GM13976 (cell line): Measurements from ENCODE around the gene LAMTOR4.
"Not testable (repeated sequence)": the region's sequence is repeated elsewhere in the genome, so short reads cannot be mapped to it uniquely, and the experiment has no call there.

Experiments
- DNase-seq: peaks from one replicate; pipeline ENCODE4 v3.0.0; 2012; ENCODE audit warnings: low spot score
- CTCF ChIP-seq: IDR thresholded peaks from 2 replicates; pipeline ENCODE4 v1.5.1; 2012; ENCODE audit warnings: borderline replicate concordance, mild to moderate bottlenecking; ENCODE audit not compliant: insufficient read depth; ENCODE audit errors: extremely low read depth, missing control alignments, control extremely low read depth
- in situ Hi-C: fragments of 300-500 bp; cut with MboI; formaldehyde crosslinking; loops from one replicate; pipeline ENCODE4 v1.12.0; 2022; ENCODE audit warnings: low sequenced_read_pairs, mixed read lengths, inconsistent platforms; ENCODE audit not compliant: unreplicated experiment

LAMTOR4 gene

DNA sequence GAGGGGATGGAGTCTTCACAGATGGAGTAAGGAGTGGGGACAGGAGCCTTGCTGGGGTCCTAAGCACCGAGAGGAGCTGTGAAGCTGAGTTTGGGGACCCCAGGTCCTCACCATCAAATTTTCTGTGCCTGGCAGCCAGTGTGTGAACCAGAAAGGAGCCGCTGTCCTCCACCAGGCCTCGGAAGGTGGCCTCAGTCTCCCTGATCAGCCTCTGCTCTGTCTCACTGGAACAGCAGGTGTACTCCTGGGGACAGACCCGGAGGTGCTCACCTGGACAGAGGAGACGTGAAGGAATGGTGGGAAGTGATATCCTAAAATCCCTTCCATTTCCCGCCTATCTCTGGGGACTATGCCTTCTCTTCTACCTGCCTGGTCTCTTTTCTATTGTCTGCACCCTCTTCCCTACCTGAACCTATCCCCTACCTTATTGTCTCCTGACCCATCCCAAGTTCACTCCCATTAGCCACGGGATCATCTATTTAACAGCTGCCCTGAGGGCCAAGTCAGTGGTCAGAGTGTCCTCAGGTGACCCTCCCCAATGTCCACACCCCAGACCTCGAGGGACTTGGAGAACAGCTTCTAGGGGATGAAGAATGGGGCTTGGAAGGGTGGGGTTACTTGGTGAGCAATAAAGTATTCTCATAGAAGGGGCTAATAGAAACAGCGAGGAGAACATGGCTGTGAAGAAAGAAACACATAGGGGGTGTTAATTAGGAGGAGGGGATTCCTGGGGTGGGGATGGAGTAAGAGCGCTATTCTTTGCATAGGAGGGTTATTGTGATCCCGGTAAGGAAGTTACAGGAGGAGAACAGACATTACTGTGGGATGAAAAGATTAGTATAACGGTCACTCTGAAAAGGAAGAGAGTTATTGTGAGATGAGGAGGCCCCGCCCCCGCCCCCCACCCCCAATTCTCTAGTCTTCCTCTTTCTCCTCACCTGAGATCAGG is 27.7 kb downstream of the LAMTOR4 start:
- no peak for DNase-seq
- in situ Hi-C loops: no loop called here
- no peak for TF ChIP-seq CTCF

DNA sequence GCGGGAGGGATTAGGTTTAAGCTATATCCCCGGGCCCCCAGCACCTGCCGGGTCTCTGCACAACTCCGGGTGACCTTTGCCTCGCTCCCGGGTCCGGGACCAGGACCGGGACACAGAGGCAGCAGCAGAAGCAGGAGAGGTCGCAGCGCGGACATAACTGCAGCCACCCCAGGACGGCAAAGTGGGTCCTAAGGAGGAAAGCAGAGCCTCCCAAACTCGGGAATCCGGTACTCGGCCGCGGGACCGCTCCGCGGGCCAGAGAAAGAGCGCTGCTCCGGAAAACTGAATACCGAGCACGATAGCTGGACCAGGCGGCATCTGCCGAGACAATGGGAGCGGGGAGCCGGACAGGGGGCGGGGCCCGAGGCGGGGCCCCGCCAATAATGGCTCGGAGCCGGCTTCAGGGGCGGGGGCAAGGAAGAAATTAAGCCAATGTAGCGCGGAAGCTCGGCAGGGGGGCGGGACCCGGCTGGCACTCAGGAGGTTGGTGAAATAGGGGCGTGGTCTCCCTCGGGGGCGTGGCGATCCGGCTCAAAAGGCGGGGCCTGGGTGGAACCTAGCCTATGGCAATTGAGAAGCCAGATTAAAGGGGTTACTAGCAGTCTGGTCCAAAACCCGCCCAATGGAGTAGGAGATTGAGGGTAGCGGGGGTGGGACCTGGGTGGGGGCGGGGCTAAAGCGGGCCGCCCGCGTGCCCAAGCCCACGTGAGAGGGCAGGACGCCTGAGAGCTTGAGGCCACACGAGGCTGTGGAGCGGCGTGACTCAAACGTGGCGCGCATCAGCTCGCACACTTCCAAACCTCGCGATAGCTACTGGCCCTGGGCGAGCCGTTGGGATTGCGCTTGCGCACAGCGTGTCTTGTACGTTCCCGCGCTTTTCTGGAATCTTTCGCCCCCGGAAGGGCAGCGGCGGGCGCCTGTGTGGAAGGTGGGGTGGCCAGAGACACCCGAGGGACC is 28.6 kb downstream of the LAMTOR4 start, which contains the start of the genes GPC2 and STAG3:
Gene GPC2 (minus strand): TSS at position 337 of the 957 bp plus-strand sequence. CDS start 182 bp downstream, at position 155.
Gene STAG3 (plus strand): TSS at position 874 of the 957 bp plus-strand sequence. CDS start 2,639 bp downstream, outside the sequence.
- in situ Hi-C loops: no loop called here
- no peak for TF ChIP-seq CTCF
- DNase-seq: peak; percentile 98

- DNase-seq, in situ Hi-C loops: not testable (repeated sequence)
Observed at GRCh38 chr7:100180084-100180483, 31.4 kb downstream of the LAMTOR4 start.

DNA sequence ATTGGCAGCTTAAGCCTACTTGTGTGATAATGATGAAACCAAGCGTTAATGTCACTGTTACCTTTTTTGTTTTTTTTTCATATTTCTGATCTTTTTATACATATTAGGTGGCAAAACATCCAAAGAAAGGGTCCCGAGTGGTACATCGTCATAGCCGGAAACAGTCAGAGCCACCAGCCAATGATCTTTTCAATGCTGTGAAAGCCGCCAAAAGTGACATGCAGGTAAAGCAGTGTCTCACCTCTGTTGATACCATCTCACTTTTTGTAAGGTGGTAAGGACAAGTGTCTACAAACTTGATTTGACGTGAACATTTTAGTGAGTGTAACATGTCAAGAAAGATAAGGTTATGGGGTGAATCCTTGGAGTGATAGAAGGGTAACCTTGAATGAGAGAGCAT is 33.9 kb downstream of the LAMTOR4 start:
- DNase-seq, in situ Hi-C loops: not testable (repeated sequence)

- DNase-seq, in situ Hi-C loops: not testable (repeated sequence)
Observed at GRCh38 chr7:100183090-100183489, 34.4 kb downstream of the LAMTOR4 start.

GRCh38 chr7:100185726-100186125 is 37.0 kb downstream of the LAMTOR4 start:
- no peak for DNase-seq
- no peak for TF ChIP-seq CTCF
- in situ Hi-C loops: no loop called here

DNA sequence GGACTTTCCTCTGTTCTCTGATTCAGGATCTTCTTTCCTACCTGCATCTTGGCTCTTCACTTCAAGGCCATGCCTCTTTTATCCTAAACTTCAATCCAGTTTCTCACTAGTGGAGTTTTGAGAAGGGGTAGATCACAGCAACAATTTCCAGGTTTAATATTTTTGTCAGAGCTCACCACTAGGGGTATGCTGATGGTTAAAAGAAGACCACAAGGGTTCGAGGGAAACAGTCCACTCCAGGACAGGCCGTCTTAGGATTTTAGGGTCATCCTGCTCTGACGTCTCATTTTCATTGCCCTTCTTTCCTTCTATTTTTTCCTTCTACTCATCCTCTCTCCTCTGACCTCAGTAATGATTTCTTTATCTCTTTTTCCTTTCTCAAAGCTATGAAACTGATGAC is 40.3 kb downstream of the LAMTOR4 start:
- DNase-seq: no peak
- in situ Hi-C loops: no loop called here
- no peak for TF ChIP-seq CTCF

DNA sequence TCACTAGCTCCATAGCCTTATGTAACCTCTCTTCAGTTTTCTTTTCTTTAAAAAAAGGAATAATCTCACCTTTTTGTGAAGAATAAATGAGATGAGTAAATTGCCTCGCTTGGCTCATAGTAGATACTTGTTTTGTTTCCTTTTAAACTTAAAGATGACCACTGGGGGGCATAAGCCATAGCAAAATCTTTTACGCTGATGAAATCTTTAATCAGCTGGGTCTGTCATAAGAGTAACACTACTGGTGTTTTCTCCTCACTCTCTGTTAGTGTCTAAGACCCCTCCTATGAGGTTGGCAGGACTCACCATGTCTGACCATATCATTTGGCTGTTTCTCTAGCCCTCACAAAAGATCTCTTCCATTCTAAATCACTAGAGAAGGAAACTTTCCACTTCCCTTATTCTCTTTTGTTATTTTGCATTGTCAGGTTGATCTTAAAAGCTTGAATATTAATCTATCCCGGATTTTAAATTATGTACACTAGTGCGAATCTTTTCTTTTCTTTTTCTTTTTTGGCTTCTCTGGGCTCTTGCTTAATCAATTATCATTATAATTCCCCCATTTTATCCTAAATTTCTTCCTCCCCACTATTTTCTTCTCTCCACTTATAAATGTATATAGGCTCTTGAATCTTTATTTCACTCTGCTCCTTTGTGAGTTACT is 41.5 kb downstream of the LAMTOR4 start:
- no peak for DNase-seq
- in situ Hi-C loops: no loop called here
- TF ChIP-seq CTCF: peak; percentile 15
